Fibroblast of lung (primary cell): ENCODE data around the gene TMA7B. TPM values are rescaled to one million over a fixed set of nuclear protein-coding genes. Genes with fewer than 3 reads are reported as not detected.
"Not testable (repeated sequence)": the region's sequence is repeated elsewhere in the genome, so short reads cannot be mapped to it uniquely, and the experiment has no call there.

Source experiments
- DNase-seq, 2 donors: peaks; one replicate each; pipeline versions ENCODE4 v3.0.0 to v3.0.0-alpha.2; 2010; ENCODE audit warnings: low read depth in 2 of 2
- H2AFZ ChIP-seq: 2 replicates; pipeline ENCODE4 v1.5.1; 2012; ENCODE audit warnings: low read length, control low read depth, inconsistent platforms
- H3K27ac ChIP-seq: 2 replicates; pipeline ENCODE4 v1.5.1; 2011; ENCODE audit warnings: low read length, control low read depth; ENCODE audit not compliant: insufficient read depth
- H3K27me3 ChIP-seq: 2 replicates; pipeline ENCODE4 v1.5.1; 2011; ENCODE audit warnings: mild to moderate bottlenecking, low read length; ENCODE audit not compliant: control insufficient read depth, insufficient read depth
- H3K36me3 ChIP-seq: 2 replicates; pipeline ENCODE4 v1.5.1; 2011; ENCODE audit warnings: low read length; ENCODE audit not compliant: control insufficient read depth, insufficient read depth
- H3K4me1 ChIP-seq: 2 replicates; pipeline ENCODE4 v1.5.1; 2011; ENCODE audit warnings: low read length; ENCODE audit not compliant: control insufficient read depth, insufficient read depth; ENCODE audit errors: extremely low read depth
- H3K4me2 ChIP-seq: 2 replicates; pipeline ENCODE4 v1.5.1; 2011; ENCODE audit warnings: low read length, control low read depth; ENCODE audit not compliant: insufficient read depth; ENCODE audit errors: extremely low read depth
- H3K4me3 ChIP-seq, 4 experiments: fragments of 200-600 bp in 1 of 4; sonication (generic) in 1 of 4; replicated peaks in 1 of 4; 2 replicates each; pipeline ENCODE4 v1.5.1; 2011 to 2016; ENCODE audit warnings: low read length in 4 of 4, low read depth in 3 of 4, mild to moderate bottlenecking in 3 of 4, control low read depth in 2 of 4, inconsistent platforms in 1 of 4, mixed read lengths in 1 of 4; ENCODE audit not compliant: insufficient read depth in 1 of 4; ENCODE audit errors: control extremely low read depth in 1 of 4
- H3K79me2 ChIP-seq: 2 replicates; pipeline ENCODE4 v1.5.1; 2012; ENCODE audit warnings: mild to moderate bottlenecking, low read length, inconsistent platforms; ENCODE audit not compliant: control insufficient read depth, insufficient read depth
- H3K9ac ChIP-seq: 2 replicates; pipeline ENCODE4 v1.5.1; 2011; ENCODE audit warnings: mild to moderate bottlenecking, low read length, control low read depth; ENCODE audit not compliant: insufficient read depth
- H3K9me3 ChIP-seq: 2 replicates; pipeline ENCODE4 v1.5.1; 2012; ENCODE audit warnings: low read depth, low read length; ENCODE audit not compliant: control insufficient read depth, insufficient read depth
- H4K20me1 ChIP-seq: 2 replicates; pipeline ENCODE4 v1.5.1; 2011; ENCODE audit warnings: low read length; ENCODE audit not compliant: control insufficient read depth, insufficient read depth; ENCODE audit errors: extremely low read depth
- EZH2 ChIP-seq: IDR thresholded peaks from 2 replicates; pipeline ENCODE4 v1.5.1; 2012; ENCODE audit warnings: low read length, control low read depth, mild to moderate bottlenecking; ENCODE audit errors: missing control alignments
- polyA plus RNA-seq, 2 donors: library from polyadenylated mRNA; depleted of rRNA in 1 of 2; stranded (reverse) in 1 of 2; unstranded in 1 of 2; fragments of >200 nt; gene quantifications; 2 replicates each; pipeline ENCODE4 v1.2.1, GENCODE V29; 2011 to 2012; ENCODE audit warnings: missing spikeins in 1 of 2
- total RNA-seq: library from RNA; depleted of rRNA; stranded (reverse); fragments of >200 nt; gene quantifications from 2 replicates; pipeline ENCODE4 v1.2.1, GENCODE V29; 2014
- TF ChIP-seq, protein P1 (sequence below), 2 donors: IDR thresholded peaks in 1 of 2; conservative IDR thresholded peaks in 1 of 2; 1 replicate in 1 of 2; 2 replicates in 1 of 2; pipeline ENCODE4 v1.5.1; 2011 to 2012; ENCODE audit warnings: low read length in 2 of 2, control low read depth in 1 of 2, inconsistent platforms in 1 of 2, low read depth in 1 of 2, mild to moderate bottlenecking in 1 of 2

The TMA7B gene
- total and polyA plus RNA-seq, 2 donors (not counting 1 experiment from before 2014, with no cell fraction given) = not detected

DNA sequence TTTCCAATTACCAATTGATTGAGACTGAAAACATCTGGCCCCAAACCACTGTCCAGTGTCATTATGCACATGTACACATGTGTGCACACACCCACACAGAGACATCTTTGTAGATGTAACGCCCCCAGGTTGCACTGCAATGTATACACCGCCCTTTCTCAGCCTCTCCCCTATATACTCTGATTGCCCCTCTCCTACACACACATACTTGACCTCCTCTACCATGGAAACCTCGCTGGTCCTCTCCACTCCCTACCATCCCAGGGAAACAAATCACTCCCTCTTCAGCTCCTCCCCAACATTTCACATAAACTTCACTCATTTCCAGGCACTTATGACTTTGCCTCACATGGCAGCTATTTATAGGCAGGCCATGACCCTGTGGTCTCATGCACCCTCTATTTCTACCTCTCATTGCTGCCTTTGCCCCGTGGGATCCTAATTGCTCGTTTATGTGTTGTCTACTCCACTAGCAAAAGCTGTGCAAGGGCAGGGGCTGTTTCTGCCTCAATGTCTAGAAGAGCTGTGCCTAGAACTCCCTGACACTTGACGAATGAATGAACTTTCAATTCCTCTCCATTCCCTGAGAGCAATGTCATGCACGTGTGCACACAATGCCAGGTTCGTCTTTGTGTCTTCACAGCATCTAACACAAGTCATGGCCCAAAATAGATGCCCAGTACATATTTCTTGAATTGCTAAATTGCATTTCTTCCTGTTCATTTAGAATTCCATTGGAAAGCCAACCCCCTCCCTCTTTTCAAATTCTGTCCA, 10.0 kb upstream of the TMA7B start:
- Histone ChIP-seq H3K4me1 (no peaks in the 10 kb centered on the region), H3K9me3 (no peaks in the 10 kb centered on the region), H3K4me2 (no peak overlapping the region), H3K9ac (no peak overlapping the region), H2AFZ (no peak overlapping the region), H3K27ac (no peak overlapping the region), H3K36me3 (no peaks in the 10 kb centered on the region), H3K79me2 (no peaks in the 10 kb centered on the region), H3K4me3 (no peak overlapping the region), H3K27me3 (peaks cover 2% of the 10 kb centered on the region), H4K20me1 (no peaks in the 10 kb centered on the region)
- DNase-seq = no peak
- TF ChIP-seq, protein P1, sequence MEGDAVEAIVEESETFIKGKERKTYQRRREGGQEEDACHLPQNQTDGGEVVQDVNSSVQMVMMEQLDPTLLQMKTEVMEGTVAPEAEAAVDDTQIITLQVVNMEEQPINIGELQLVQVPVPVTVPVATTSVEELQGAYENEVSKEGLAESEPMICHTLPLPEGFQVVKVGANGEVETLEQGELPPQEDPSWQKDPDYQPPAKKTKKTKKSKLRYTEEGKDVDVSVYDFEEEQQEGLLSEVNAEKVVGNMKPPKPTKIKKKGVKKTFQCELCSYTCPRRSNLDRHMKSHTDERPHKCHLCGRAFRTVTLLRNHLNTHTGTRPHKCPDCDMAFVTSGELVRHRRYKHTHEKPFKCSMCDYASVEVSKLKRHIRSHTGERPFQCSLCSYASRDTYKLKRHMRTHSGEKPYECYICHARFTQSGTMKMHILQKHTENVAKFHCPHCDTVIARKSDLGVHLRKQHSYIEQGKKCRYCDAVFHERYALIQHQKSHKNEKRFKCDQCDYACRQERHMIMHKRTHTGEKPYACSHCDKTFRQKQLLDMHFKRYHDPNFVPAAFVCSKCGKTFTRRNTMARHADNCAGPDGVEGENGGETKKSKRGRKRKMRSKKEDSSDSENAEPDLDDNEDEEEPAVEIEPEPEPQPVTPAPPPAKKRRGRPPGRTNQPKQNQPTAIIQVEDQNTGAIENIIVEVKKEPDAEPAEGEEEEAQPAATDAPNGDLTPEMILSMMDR (conservative IDR thresholded peaks at IDR 0.05 in 1 of 2, IDR thresholded peaks at IDR 0.05 in 1 of 2; ENCODE audit: low read depth in 1 of 2, low read length in 2 of 2) = no peak
- no peak for TF ChIP-seq EZH2

DNA sequence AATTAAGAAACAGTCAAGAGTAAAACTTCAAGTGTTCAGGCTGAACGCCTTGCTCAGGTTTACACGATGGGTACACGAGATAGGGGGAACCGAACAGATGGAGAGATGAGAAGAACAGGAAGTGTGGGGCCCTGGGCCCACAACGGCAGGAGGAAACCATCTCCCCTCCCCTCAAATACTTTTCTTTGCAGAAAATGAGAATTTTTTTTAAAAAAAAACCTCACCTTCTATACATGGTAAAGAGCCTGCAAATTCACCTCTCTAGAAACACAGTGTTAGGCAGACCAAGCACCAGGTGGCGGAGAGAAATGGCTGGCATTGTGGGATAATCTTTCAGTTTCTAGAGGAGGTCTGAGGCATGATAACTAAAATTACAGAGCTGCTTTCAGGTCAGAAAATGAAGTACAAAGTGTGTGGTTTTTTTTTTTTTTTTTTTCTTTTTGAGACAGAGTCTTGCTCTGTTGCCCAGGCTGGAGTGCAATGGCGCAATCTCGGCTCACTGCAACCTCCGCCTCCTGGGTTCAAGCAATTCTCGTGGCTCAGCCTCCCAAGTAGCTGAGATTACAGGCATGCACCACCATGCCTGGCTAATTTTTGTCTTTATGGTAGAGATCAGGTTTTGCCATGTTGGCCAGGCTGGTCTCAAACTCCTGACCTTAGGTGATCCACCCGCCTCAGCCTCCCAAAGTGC, 8.4 kb upstream of the TMA7B start:
- not testable (repeated sequence) for DNase-seq, H3K9me3 ChIP-seq, H3K27me3 ChIP-seq, H2AFZ ChIP-seq, H3K36me3 ChIP-seq, H3K79me2 ChIP-seq, H3K4me1 ChIP-seq, H3K27ac ChIP-seq, H4K20me1 ChIP-seq, H3K9ac ChIP-seq, H3K4me2 ChIP-seq, H3K4me3 ChIP-seq

DNA sequence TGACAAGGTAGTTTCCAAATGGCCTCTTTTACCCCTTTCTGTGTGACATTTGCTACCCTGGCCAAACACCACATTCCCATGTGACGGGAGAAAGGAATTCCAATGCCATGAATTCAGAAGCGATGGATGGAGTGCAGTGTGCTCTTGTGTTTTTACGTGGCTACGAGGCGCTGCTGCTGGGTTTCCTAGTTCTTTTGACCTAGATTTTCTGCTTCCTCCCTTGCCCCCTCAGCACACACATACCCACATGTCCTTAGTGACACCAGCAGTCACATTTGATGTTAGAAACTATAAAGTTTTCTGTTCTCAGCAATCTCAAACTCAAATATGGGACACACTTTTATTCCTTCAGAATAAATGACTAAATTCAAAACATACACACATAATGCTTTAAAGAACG, 7.8 kb upstream of the TMA7B start:
- no peak overlapping the region for H3K4me3 ChIP-seq
- H3K79me2 ChIP-seq = no peaks in the 10 kb centered on the region
- H3K9ac ChIP-seq = no peak overlapping the region
- H3K27me3 ChIP-seq = peaks cover 2% of the 10 kb centered on the region
- H3K27ac ChIP-seq = no peak overlapping the region
- H2AFZ ChIP-seq = no peak overlapping the region
- no peaks in the 10 kb centered on the region for H3K4me1 ChIP-seq
- TF ChIP-seq, protein P1 (conservative IDR thresholded peaks at IDR 0.05 in 1 of 2, IDR thresholded peaks at IDR 0.05 in 1 of 2; ENCODE audit: low read depth in 1 of 2, low read length in 2 of 2) = no peak
- no peak for TF ChIP-seq EZH2
- no peaks in the 10 kb centered on the region for H3K9me3 ChIP-seq
- H3K36me3 ChIP-seq = no peaks in the 10 kb centered on the region
- H4K20me1 ChIP-seq = no peaks in the 10 kb centered on the region
- no peak for DNase-seq
- no peak overlapping the region for H3K4me2 ChIP-seq
